Femur (tissue), 1 donor: ENCODE data around the gene IHH.
A peak's percentile ranks its signal among the peaks of the same experiment; 100 is the strongest.

Experiments used
- DNase-seq: peaks from one replicate; pipeline ENCODE4 v3.0.0-alpha.2; 2017

The IHH gene

GRCh38 chr2:219018286-219018685 is 42.4 kb downstream of the IHH start:
- no peak for DNase-seq

- DNase-seq: peak; percentile 81
Measured at GRCh38 chr2:219017201-219017931, 43.4 kb downstream of the IHH start.

- no peak for DNase-seq
Measured at GRCh38 chr2:219016721-219017120, 44.0 kb downstream of the IHH start.

GRCh38 chr2:219010873-219011272 is 49.8 kb downstream of the IHH start:
- no peak for DNase-seq

GRCh38 chr2:219010162-219010756 is 50.5 kb downstream of the IHH start:
- no peak for DNase-seq

GRCh38 chr2:219009294-219009693 is 51.4 kb downstream of the IHH start:
- DNase-seq: no peak
